Fibroblast of mammary gland (primary cell): ENCODE results near the gene ILDR1.

ENCODE experiments used
- DNase-seq: peaks from one replicate; pipeline ENCODE4 v3.0.0-alpha.2; 2010; ENCODE audit warnings: low read depth
- H3K4me3 ChIP-seq: 2 replicates; pipeline ENCODE4 v1.5.1; 2011; ENCODE audit warnings: low read depth, mild to moderate bottlenecking, low read length, moderate library complexity; ENCODE audit not compliant: control insufficient read depth
- TF ChIP-seq, protein P1 (sequence below): conservative IDR thresholded peaks from 2 replicates; pipeline ENCODE4 v1.5.1; 2011; ENCODE audit warnings: low read depth, low read length, inconsistent platforms; ENCODE audit not compliant: control insufficient read depth, insufficient read depth

The ILDR1 gene

GRCh38 chr3:122019493-122019892, 2.6 kb downstream of the ILDR1 start:
- H3K4me3 ChIP-seq = no peak overlapping the region
- DNase-seq = no peak
- TF ChIP-seq, protein P1, sequence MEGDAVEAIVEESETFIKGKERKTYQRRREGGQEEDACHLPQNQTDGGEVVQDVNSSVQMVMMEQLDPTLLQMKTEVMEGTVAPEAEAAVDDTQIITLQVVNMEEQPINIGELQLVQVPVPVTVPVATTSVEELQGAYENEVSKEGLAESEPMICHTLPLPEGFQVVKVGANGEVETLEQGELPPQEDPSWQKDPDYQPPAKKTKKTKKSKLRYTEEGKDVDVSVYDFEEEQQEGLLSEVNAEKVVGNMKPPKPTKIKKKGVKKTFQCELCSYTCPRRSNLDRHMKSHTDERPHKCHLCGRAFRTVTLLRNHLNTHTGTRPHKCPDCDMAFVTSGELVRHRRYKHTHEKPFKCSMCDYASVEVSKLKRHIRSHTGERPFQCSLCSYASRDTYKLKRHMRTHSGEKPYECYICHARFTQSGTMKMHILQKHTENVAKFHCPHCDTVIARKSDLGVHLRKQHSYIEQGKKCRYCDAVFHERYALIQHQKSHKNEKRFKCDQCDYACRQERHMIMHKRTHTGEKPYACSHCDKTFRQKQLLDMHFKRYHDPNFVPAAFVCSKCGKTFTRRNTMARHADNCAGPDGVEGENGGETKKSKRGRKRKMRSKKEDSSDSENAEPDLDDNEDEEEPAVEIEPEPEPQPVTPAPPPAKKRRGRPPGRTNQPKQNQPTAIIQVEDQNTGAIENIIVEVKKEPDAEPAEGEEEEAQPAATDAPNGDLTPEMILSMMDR = no peak

DNA sequence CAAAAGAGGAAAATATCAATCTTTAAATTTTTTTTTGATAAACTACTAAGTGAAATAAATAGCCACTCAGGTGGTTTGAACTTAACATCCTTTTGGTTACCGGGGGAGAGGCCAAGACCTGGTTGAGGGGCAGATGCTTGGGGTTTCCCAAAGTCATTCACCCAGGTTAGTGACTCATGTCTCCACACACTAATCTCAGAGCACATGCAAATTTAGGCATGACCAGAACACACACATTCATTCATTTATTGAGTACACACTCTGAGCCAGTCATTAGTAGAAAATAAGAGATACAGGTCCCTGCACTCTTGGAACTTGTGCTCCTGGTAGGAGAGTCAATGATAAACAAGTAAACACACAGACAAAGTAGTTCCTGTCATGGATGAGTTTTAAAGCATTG, 7.3 kb downstream of the ILDR1 start:
- TF ChIP-seq, protein P1 = no peak
- H3K4me3 ChIP-seq = no peak overlapping the region
- DNase-seq = no peak

DNA sequence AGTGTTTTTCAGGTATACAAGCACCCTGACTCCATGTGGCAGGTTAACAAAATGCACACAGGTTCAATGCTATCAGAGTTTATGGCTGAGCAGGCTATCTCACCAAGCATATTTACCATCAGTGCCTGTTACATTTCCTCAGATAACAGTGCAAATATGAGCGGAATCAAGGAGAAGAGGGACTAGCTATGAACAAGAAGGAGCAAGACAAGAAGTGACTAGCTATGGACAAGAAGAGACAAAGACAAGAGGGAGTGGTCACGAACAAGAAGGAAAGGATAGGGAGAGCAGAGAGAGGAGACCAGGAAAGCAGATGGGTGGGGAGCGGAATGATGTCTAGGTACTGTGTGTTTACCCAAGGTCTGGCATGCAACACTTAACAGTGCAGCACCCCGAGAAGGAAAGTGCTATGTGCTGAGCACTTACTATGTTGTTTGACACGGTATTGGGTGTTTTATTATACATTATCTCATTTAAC, 8.6 kb downstream of the ILDR1 start:
- DNase-seq = no peak
- no peak overlapping the region for H3K4me3 ChIP-seq
- TF ChIP-seq, protein P1 = no peak

DNA sequence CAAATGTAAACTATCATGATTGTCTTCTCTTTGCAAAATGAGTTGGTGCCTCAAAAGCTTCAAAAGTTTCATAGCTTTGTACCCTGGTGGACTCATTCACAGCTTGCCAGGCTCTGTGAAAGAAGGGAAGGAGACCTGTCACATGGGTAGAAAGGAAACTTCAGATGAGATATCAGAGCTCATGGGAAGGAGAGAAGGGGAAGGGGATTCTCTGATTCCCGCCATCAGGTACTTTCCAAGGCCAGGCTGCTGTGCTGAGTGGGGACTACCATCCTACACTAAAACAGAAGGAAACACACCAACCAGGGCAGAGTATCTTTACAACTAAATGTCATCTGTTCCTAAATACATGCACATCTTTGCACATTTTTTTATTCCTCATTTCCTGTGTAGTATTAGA, 9.2 kb downstream of the ILDR1 start:
- TF ChIP-seq, protein P1 = no peak
- no peak for DNase-seq

DNA sequence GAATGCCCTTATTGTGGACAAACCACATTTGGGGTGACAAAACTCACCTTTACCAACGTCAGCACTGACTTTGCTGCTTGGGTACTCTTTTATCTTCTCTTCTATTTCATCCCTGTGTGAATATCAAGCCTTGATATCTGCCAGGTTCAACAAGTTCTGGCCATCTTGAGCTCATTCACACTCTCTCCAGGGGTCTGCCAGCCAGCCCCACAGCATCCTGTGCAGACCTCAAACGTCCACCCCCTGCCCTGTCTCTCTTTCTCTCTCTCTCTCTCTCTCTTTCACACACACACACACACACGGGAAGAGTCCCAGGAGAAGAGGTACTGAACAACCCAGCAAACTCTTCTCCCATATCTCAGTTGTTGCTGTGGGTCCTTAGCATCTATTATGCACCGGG, 10.7 kb downstream of the ILDR1 start:
- no peak for DNase-seq
- no peak overlapping the region for H3K4me3 ChIP-seq
- TF ChIP-seq, protein P1 = no peak

More for the DNA sequence above, 9.2 kb downstream of the ILDR1 start:
- no peak overlapping the region for H3K4me3 ChIP-seq

- DNase-seq = no peak
- no peak overlapping the region for H3K4me3 ChIP-seq
- TF ChIP-seq, protein P1 = no peak
Measured at GRCh38 chr3:122010506-122010905, 11.5 kb downstream of the ILDR1 start.

- no peak overlapping the region for H3K4me3 ChIP-seq
- TF ChIP-seq, protein P1 = no peak
Measured at GRCh38 chr3:122008166-122008565, 13.9 kb downstream of the ILDR1 start.

More at GRCh38 chr3:122008166-122008565, 13.9 kb downstream of the ILDR1 start:
- DNase-seq = no peak
